Spleen (tissue), 11 donors: ENCODE results near the gene TRMT61A. TPM values are rescaled to one million over a fixed set of nuclear protein-coding genes. Genes with fewer than 3 reads are reported as not detected.

Experiments
- DNase-seq: peaks from one replicate; pipeline ENCODE4 v3.0.0-alpha.2; 2020
- H3K27ac ChIP-seq, 8 donors: fragments of 200-600 bp; sonication (generic) in 7 of 8; 1 replicate in 4 of 8; 2 replicates in 4 of 8; pipeline versions ENCODE4 v1.5.0 to v1.8.0; 2016 to 2021; ENCODE audit warnings: inconsistent platforms in 4 of 8, mild to moderate bottlenecking in 4 of 8, moderate library complexity in 1 of 8
- H3K27me3 ChIP-seq, 7 donors: fragments of 200-600 bp; sonication (generic) in 6 of 7; replicated peaks in 1 of 7; 1 replicate in 4 of 7; 2 replicates in 3 of 7; pipeline versions ENCODE4 v1.5.0 to v1.8.0; 2016 to 2021; ENCODE audit warnings: inconsistent platforms in 3 of 7, mild to moderate bottlenecking in 1 of 7
- H3K36me3 ChIP-seq, 6 donors: fragments of 200-600 bp; sonication (generic) in 5 of 6; 1 replicate in 4 of 6; 2 replicates in 2 of 6; pipeline versions ENCODE4 v1.5.0 to v1.8.0; 2016 to 2021; ENCODE audit warnings: inconsistent platforms in 2 of 6
- H3K4me1 ChIP-seq, 6 donors: fragments of 200-600 bp; sonication (generic) in 5 of 6; 1 replicate in 3 of 6; 2 replicates in 3 of 6; pipeline versions ENCODE4 v1.5.0 to v1.8.0; 2016 to 2021; ENCODE audit warnings: inconsistent platforms in 3 of 6
- H3K4me3 ChIP-seq, 8 donors: fragments of 200-600 bp; sonication (generic) in 7 of 8; 1 replicate in 4 of 8; 2 replicates in 4 of 8; pipeline versions ENCODE4 v1.5.0 to v1.8.0; 2016 to 2021; ENCODE audit warnings: inconsistent platforms in 4 of 8, mild to moderate bottlenecking in 4 of 8, moderate library complexity in 2 of 8
- H3K9me3 ChIP-seq, 8 donors: fragments of 200-600 bp; sonication (generic) in 7 of 8; 1 replicate in 4 of 8; 2 replicates in 4 of 8; pipeline versions ENCODE4 v1.5.0 to v1.8.0; 2016 to 2021; ENCODE audit warnings: inconsistent platforms in 4 of 8
- CTCF ChIP-seq, 11 experiments: fragments of 200-600 bp in 7 of 11; fragments of 450-650 bp in 4 of 11; sonication (generic) in 4 of 11; IDR thresholded peaks in 8 of 11; conservative IDR thresholded peaks in 3 of 11; 1 replicate in 7 of 11; 2 replicates in 4 of 11; pipeline versions ENCODE4 v1.4.0 to v1.8.0; 2016 to 2021; ENCODE audit warnings: antibody characterized with exemption in 11 of 11, inconsistent platforms in 4 of 11, mild to moderate bottlenecking in 1 of 11
- POLR2A ChIP-seq, 3 donors: fragments of 450-650 bp; IDR thresholded peaks; one replicate each; pipeline ENCODE4 v1.5.1; 2017; ENCODE audit warnings: antibody characterized with exemption in 3 of 3, mild to moderate bottlenecking in 1 of 3
- POLR2AphosphoS5 ChIP-seq, 3 donors: sonication (generic); formaldehyde crosslinking; IDR thresholded peaks; one replicate each; pipeline ENCODE4 v1.5.1; 2017; ENCODE audit warnings: antibody characterized with exemption in 3 of 3
- WGBS, 5 donors: extraction: QIAGEN DNeasy Blood & Tissue Kit in 3 of 5; methylation state at CpG; one replicate each; pipeline versions ENCODE4 v1.1.5 to v1.1.7; 2013 to 2018; 5-methylcytosine and 5-hydroxymethylcytosine counted together
- intact Hi-C: fragments of 100-400 bp; cut with DNase I; formaldehyde crosslinking; loops from one replicate; pipeline ENCODE4 v1.15.0; 2023; ENCODE audit warnings: low total_unique reads
- polyA plus RNA-seq, 3 donors: library from polyadenylated mRNA; stranded (reverse); fragments of 200-250 nt; gene quantifications; one replicate each; pipeline ENCODE4 v1.2.1, GENCODE V29; 2013
- total RNA-seq, 7 donors: library from RNA; depleted of rRNA in 3 of 7; stranded (reverse); fragments of >200 nt in 3 of 7; fragmentation: NEBNext Ultra II Directional in 4 of 7; extraction: Animal tissue kit (Norgen Biotek cat#: 25700) in 4 of 7; gene quantifications; one replicate each; pipeline versions ENCODE4 v1.1.0 to v1.2.1, GENCODE V29; 2016 to 2021
- donor health status: healthy with polysubstance abuse.
- donor health status: DM: no; HTN: no; CAD: no; lungs with moderate emphysema.
- donor health status: DM: no; HTN: no; CAD: no.
- donor health status: Bipolar disorder and iron deficiency.
- donor health status: healthy.
- donor health status: DM: no; HTN: no; CAD: no.
- donor health status: DM: yes; HTN: yes; CAD: no.

Gene TRMT61A
- total and polyA plus RNA-seq, 10 donors: 8.0 to 14.2 (median 9.5) TPM

GRCh38 chr14:103485504-103485903, 43.5 kb upstream of the TRMT61A start:
- Histone ChIP-seq H3K36me3 (peaks cover 0 to 100% (median 64%) of the 10 kb centered on the region in 6 donors), H3K4me3 (no peak overlapping the region), H3K4me1 (peaks cover 0 to 9% (median 8%) of the 10 kb centered on the region in 6 donors), H3K9me3 (no peaks in the 10 kb centered on the region), H3K27me3 (no peaks in the 10 kb centered on the region), H3K27ac (no peak overlapping the region)
- WGBS, 5 donors: 85 to 91% (median 91%) methylated on average over 2 of the region's 2 CpGs
- intact Hi-C loops: no loop called here
- TF ChIP-seq POLR2A (IDR thresholded peaks at IDR 0.05): no peak
- TF ChIP-seq POLR2AphosphoS5 (IDR thresholded peaks at IDR 0.05): no peak
- no peak for TF ChIP-seq CTCF (IDR thresholded peaks at IDR 0.05 in 8 of 11, conservative IDR thresholded peaks at IDR 0.05 in 3 of 11)
- no peak for DNase-seq

GRCh38 chr14:103488071-103488470, 40.9 kb upstream of the TRMT61A start:
- peaks cover 0 to 100% (median 69%) of the 10 kb centered on the region in 6 donors for H3K36me3 ChIP-seq
- no peak for DNase-seq
- no peak overlapping the region for H3K27ac ChIP-seq
- no peaks in the 10 kb centered on the region for H3K4me1 ChIP-seq
- no peaks in the 10 kb centered on the region for H3K9me3 ChIP-seq
- H3K27me3 ChIP-seq: no peaks in the 10 kb centered on the region
- no peak overlapping the region for H3K4me3 ChIP-seq
- TF ChIP-seq POLR2AphosphoS5 (IDR thresholded peaks at IDR 0.05) (no peak), CTCF (IDR thresholded peaks at IDR 0.05 in 8 of 11, conservative IDR thresholded peaks at IDR 0.05 in 3 of 11) (no peak), POLR2A (IDR thresholded peaks at IDR 0.05) (no peak)
- intact Hi-C loops: no loop called here
- 93 to 96% (median 96%) methylated on average over 6 of the region's 6 CpGs for WGBS, 5 donors

DNA sequence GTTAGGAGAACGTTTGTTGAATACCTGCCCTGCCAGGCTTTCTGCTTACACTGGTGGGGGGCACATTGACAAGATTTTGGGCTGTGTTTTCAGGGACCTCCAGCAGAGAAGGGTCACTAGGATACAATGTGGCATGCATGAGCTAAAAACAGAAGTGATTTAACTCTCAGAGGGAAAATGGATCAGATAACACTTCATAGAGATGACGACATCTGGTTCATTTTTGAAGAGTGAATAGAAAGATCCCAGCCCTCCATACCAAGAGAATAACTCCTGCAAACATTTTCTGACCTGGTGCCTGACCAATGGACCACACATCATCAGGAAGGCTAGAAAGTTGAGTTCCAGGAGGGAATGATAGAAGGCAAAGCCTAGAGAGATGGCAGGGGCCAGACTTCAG, 40.0 kb upstream of the TRMT61A start:
- TF ChIP-seq CTCF (IDR thresholded peaks at IDR 0.05 in 8 of 11, conservative IDR thresholded peaks at IDR 0.05 in 3 of 11) (no peak), POLR2AphosphoS5 (IDR thresholded peaks at IDR 0.05) (no peak), POLR2A (IDR thresholded peaks at IDR 0.05) (no peak)
- DNase-seq: no peak
- no peak overlapping the region for H3K4me3 ChIP-seq
- 88 to 95% (median 92%) methylated on average over 2 of the region's 2 CpGs for WGBS, 5 donors
- no peaks in the 10 kb centered on the region for H3K27me3 ChIP-seq
- intact Hi-C loops: no loop called here
- H3K4me1 ChIP-seq: no peaks in the 10 kb centered on the region
- H3K36me3 ChIP-seq: peaks cover 0 to 100% (median 71%) of the 10 kb centered on the region in 6 donors
- no peaks in the 10 kb centered on the region for H3K9me3 ChIP-seq
- no peak overlapping the region for H3K27ac ChIP-seq

DNA sequence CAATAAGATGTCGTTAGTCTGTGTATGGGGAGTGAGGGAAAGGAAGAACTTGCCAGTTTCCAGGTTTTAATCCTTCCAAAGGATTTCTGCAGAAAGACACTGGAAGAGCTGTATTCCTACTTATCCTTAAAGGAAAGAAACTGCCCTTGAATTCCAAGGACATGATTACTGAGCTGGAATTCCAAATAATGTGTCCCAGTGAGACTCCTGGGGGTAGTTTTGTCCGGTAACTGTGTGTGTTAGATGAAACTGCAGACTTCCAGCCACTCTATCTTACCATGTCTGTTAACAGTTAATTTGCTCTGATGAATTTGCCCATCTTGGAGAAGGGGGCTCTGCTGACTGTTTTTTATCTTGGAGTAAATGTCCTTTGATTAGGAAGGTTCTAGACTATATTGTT, 39.4 kb upstream of the TRMT61A start:
- intact Hi-C loops: no loop called here
- Histone ChIP-seq H3K4me3 (no peak overlapping the region), H3K27ac (no peak overlapping the region), H3K36me3 (peaks cover 0 to 100% (median 72%) of the 10 kb centered on the region in 6 donors), H3K9me3 (no peaks in the 10 kb centered on the region), H3K27me3 (no peaks in the 10 kb centered on the region), H3K4me1 (no peaks in the 10 kb centered on the region)
- 90 to 98% (median 95%) methylated on average over 2 of the region's 2 CpGs for WGBS, 5 donors
- no peak for TF ChIP-seq POLR2A (IDR thresholded peaks at IDR 0.05)
- TF ChIP-seq CTCF (IDR thresholded peaks at IDR 0.05 in 8 of 11, conservative IDR thresholded peaks at IDR 0.05 in 3 of 11): no peak
- no peak for TF ChIP-seq POLR2AphosphoS5 (IDR thresholded peaks at IDR 0.05)
- no peak for DNase-seq
